Vagina (tissue), 2 donors: ENCODE measurements around the gene SNX11. TPM values are rescaled to one million over a fixed set of nuclear protein-coding genes. Genes with fewer than 3 reads are reported as not detected.
"Not testable (repeated sequence)": the region's sequence is repeated elsewhere in the genome, so short reads cannot be mapped to it uniquely, and the experiment has no call there.

Experiments
- DNase-seq, 2 donors: peaks; one replicate each; pipeline ENCODE4 v3.0.0-alpha.2; 2017; ENCODE audit errors: extremely low spot score in 2 of 2
- H3K27ac ChIP-seq: fragments of 200-600 bp; sonication (generic); one replicate; pipeline ENCODE4 v1.5.1; 2019
- H3K27me3 ChIP-seq: fragments of 200-600 bp; sonication (generic); one replicate; pipeline ENCODE4 v1.5.1; 2019
- H3K36me3 ChIP-seq, 2 donors: fragments of 200-600 bp; sonication (generic); one replicate each; pipeline ENCODE4 v1.5.1; 2017 to 2019
- H3K4me1 ChIP-seq: fragments of 200-600 bp; sonication (generic); one replicate; pipeline ENCODE4 v1.5.1; 2019
- H3K4me3 ChIP-seq, 2 donors: fragments of 200-600 bp; sonication (generic); 1 replicate in 1 of 2; 2 replicates in 1 of 2; pipeline ENCODE4 v1.5.1; 2016 to 2019
- H3K9me3 ChIP-seq: fragments of 200-600 bp; sonication (generic); one replicate; pipeline ENCODE4 v1.5.1; 2019
- CTCF ChIP-seq, 3 experiments: fragments of 450-650 bp in 2 of 3; fragments of 200-600 bp in 1 of 3; sonication (generic) in 1 of 3; IDR thresholded peaks; one replicate each; pipeline ENCODE4 v1.5.1; 2017 to 2019; ENCODE audit warnings: antibody characterized with exemption in 3 of 3, mild to moderate bottlenecking in 2 of 3, moderate library complexity in 2 of 3
- POLR2A ChIP-seq, 2 donors: fragments of 450-650 bp; IDR thresholded peaks; one replicate each; pipeline ENCODE4 v1.6.1; 2017; ENCODE audit warnings: antibody characterized with exemption in 2 of 2, mild to moderate bottlenecking in 2 of 2, moderate library complexity in 2 of 2
- POLR2AphosphoS5 ChIP-seq, 2 donors: sonication (generic); formaldehyde crosslinking; IDR thresholded peaks; one replicate each; pipeline ENCODE4 v1.9.0; 2017; ENCODE audit warnings: antibody characterized with exemption in 2 of 2, mild to moderate bottlenecking in 2 of 2, low read depth in 1 of 2; ENCODE audit not compliant: insufficient read depth in 1 of 2
- intact Hi-C: fragments of 100-400 bp; cut with DNase I; formaldehyde crosslinking; loops from one replicate; pipeline ENCODE4 v1.15.1; 2023
- total RNA-seq: library from RNA; depleted of rRNA; stranded (reverse); fragments of >200 nt; gene quantifications from one replicate; pipeline ENCODE4 v1.2.3, GENCODE V29; 2016

Gene SNX11
- total RNA-seq, 1 donor from 2014 or later, result 15.0 TPM

GRCh38 chr17:48067808-48068207 is 39.8 kb upstream of the SNX11 start:
- DNase-seq, H3K4me3 ChIP-seq, intact Hi-C loops, H3K27me3 ChIP-seq, H3K9me3 ChIP-seq: not testable (repeated sequence)
- Histone ChIP-seq H3K36me3 (peaks cover 0 to 51% of the 10 kb centered on the region in 2 donors), H3K4me1 (peaks cover 28% of the 10 kb centered on the region), H3K27ac (peak overlapping the region; percentile 59)
- peak in 1 of 2 donors; percentile 64 for TF ChIP-seq POLR2AphosphoS5 (IDR thresholded peaks at IDR 0.05; ENCODE audit: insufficient read depth in 1 of 2, low read depth in 1 of 2)

- intact Hi-C loops, result no loop called here
- Histone ChIP-seq H3K4me3 (no peak overlapping the region), H3K36me3 (peaks cover 0 to 54% of the 10 kb centered on the region in 2 donors), H3K4me1 (peaks cover 28% of the 10 kb centered on the region), H3K27me3 (no peaks in the 10 kb centered on the region), H3K9me3 (no peaks in the 10 kb centered on the region), H3K27ac (peak overlapping the region; percentile 59)
- TF ChIP-seq CTCF (IDR thresholded peaks at IDR 0.05) (no peak), POLR2AphosphoS5 (IDR thresholded peaks at IDR 0.05; ENCODE audit: insufficient read depth in 1 of 2, low read depth in 1 of 2) (no peak), POLR2A (IDR thresholded peaks at IDR 0.05) (no peak)
- no peak for DNase-seq
Measured at GRCh38 chr17:48068491-48068961, 39.0 kb upstream of the SNX11 start.

GRCh38 chr17:48070195-48070594 is 37.4 kb upstream of the SNX11 start:
- no peaks in the 10 kb centered on the region for H3K9me3 ChIP-seq
- H3K27ac ChIP-seq, result no peak overlapping the region
- intact Hi-C loops, result no loop called here
- no peak for DNase-seq
- no peak overlapping the region for H3K4me3 ChIP-seq
- no peak for TF ChIP-seq CTCF (IDR thresholded peaks at IDR 0.05)
- no peak for TF ChIP-seq POLR2A (IDR thresholded peaks at IDR 0.05)
- TF ChIP-seq POLR2AphosphoS5 (IDR thresholded peaks at IDR 0.05; ENCODE audit: insufficient read depth in 1 of 2, low read depth in 1 of 2), result no peak
- H3K27me3 ChIP-seq, result no peaks in the 10 kb centered on the region
- H3K4me1 ChIP-seq, result peaks cover 20% of the 10 kb centered on the region
- H3K36me3 ChIP-seq, result peaks cover 0 to 50% of the 10 kb centered on the region in 2 donors

- Histone ChIP-seq H3K27me3 (no peaks in the 10 kb centered on the region), H3K36me3 (peaks cover 0 to 61% of the 10 kb centered on the region in 2 donors), H3K9me3 (no peaks in the 10 kb centered on the region), H3K27ac (no peak overlapping the region), H3K4me3 (no peak overlapping the region), H3K4me1 (peaks cover 19% of the 10 kb centered on the region)
- TF ChIP-seq CTCF (IDR thresholded peaks at IDR 0.05) (no peak), POLR2A (IDR thresholded peaks at IDR 0.05) (no peak), POLR2AphosphoS5 (IDR thresholded peaks at IDR 0.05; ENCODE audit: insufficient read depth in 1 of 2, low read depth in 1 of 2) (no peak)
- intact Hi-C loops, result loop anchor here (2.0 kb wide), 1 partner anchor 45 kb away; no protein-coding TSS in a partner anchor
- DNase-seq, result no peak
Measured at GRCh38 chr17:48071654-48072053, 35.9 kb upstream of the SNX11 start.

- not testable (repeated sequence) for H3K4me1 ChIP-seq, H3K27ac ChIP-seq, H3K27me3 ChIP-seq, H3K9me3 ChIP-seq, DNase-seq, H3K4me3 ChIP-seq
- intact Hi-C loops, result loop anchor here (2.0 kb wide), 1 partner anchor 46 kb away; no protein-coding TSS in a partner anchor
- H3K36me3 ChIP-seq, result peaks cover 0 to 61% of the 10 kb centered on the region in 2 donors
Measured at GRCh38 chr17:48072811-48073210, 34.8 kb upstream of the SNX11 start.

- H3K36me3 ChIP-seq, result peaks cover 0 to 59% of the 10 kb centered on the region in 2 donors
- not testable (repeated sequence) for DNase-seq, H3K27me3 ChIP-seq, H3K9me3 ChIP-seq, H3K4me1 ChIP-seq, H3K4me3 ChIP-seq, H3K27ac ChIP-seq
- intact Hi-C loops, result loop anchor here (2.0 kb wide), 1 partner anchor 47 kb away; no protein-coding TSS in a partner anchor
Measured at GRCh38 chr17:48073566-48074094, 33.9 kb upstream of the SNX11 start.
